IMR-90 (cell line): ENCODE results near the gene GPHA2. TPM values are rescaled to one million over a fixed set of nuclear protein-coding genes. Genes with fewer than 3 reads are reported as not detected.

ENCODE experiments used
- ATAC-seq: fragments of 200-7000 bp; cut with Tn5 transposase; 2 replicates; pipeline ENCODE4 v1.9.1; 2020; ENCODE audit warnings: low read depth, mild to moderate bottlenecking, moderate library complexity
- BruUV-seq: library from RNA; stranded (reverse); fragments of 400-500 nt; replicated peaks from 2 replicates; lab custom pipeline; 2021; lab: Mats Ljungman, UMichigan
- CTCF ChIA-PET: fragments of 300-600 bp; formaldehyde crosslinking; extraction: SDS; loops from one replicate; lab custom pipeline; 2021; ENCODE audit warnings: antibody characterized with exemption; lab: Yijun Ruan, JAX
- POLR2A ChIA-PET: fragments of 300-600 bp; sonication (Branson Sonifier 250); formaldehyde crosslinking; loops from one replicate; lab custom pipeline; 2022; ENCODE audit warnings: antibody characterized with exemption; ENCODE audit not compliant: unreplicated experiment; lab: Charles Lee
- DNase-seq: peaks from one replicate; pipeline ENCODE4 v3.0.0; 2013
- H2AFZ ChIP-seq: replicated peaks from 2 replicates; pipeline ENCODE3; 2013; ENCODE audit warnings: low read length, mild to moderate bottlenecking; ENCODE audit not compliant: poor library complexity
- H2AK5ac ChIP-seq: 2 replicates; pipeline ENCODE4 v1.6.1; 2013; ENCODE audit warnings: low read depth, low read length, inconsistent platforms
- H2AK9ac ChIP-seq: replicated peaks from 2 replicates; pipeline ENCODE3; 2013; ENCODE audit warnings: mild to moderate bottlenecking, low read depth, low read length, moderate library complexity; ENCODE audit not compliant: poor library complexity
- H2BK120ac ChIP-seq: 2 replicates; pipeline ENCODE4 v1.6.1; 2013; ENCODE audit warnings: low read depth, low read length, inconsistent platforms
- H2BK15ac ChIP-seq: 3 replicates; pipeline ENCODE4 v1.6.1; 2013; ENCODE audit warnings: low read depth, low read length, inconsistent platforms
- H2BK20ac ChIP-seq: 2 replicates; pipeline ENCODE4 v1.6.1; 2013; ENCODE audit warnings: low read depth, mild to moderate bottlenecking, inconsistent platforms, low read length, moderate library complexity
- H2BK5ac ChIP-seq: 2 replicates; pipeline ENCODE4 v1.6.1; 2013; ENCODE audit warnings: mild to moderate bottlenecking, low read depth, low read length, inconsistent platforms; ENCODE audit not compliant: poor library complexity, severe bottlenecking
- H3K14ac ChIP-seq: replicated peaks from 2 replicates; pipeline ENCODE4 v1.6.1; 2013; ENCODE audit warnings: low read depth, low read length, inconsistent platforms
- H3K18ac ChIP-seq: 2 replicates; pipeline ENCODE4 v1.6.1; 2013; ENCODE audit warnings: low read depth, low read length, control low read depth
- H3K23ac ChIP-seq: 2 replicates; pipeline ENCODE4 v1.6.1; 2013; ENCODE audit warnings: low read depth, low read length, inconsistent platforms
- H3K27ac ChIP-seq: 2 replicates; pipeline ENCODE4 v1.5.1; 2013; ENCODE audit warnings: mild to moderate bottlenecking, control low read depth, low read length; ENCODE audit not compliant: insufficient read depth
- H3K27me3 ChIP-seq: 2 replicates; pipeline ENCODE4 v1.6.1; 2013; ENCODE audit warnings: low read length; ENCODE audit not compliant: control insufficient read depth, insufficient read depth
- H3K36me3 ChIP-seq: 2 replicates; pipeline ENCODE4 v1.6.1; 2013; ENCODE audit warnings: low read length, mixed read lengths; ENCODE audit not compliant: control insufficient read depth, insufficient read depth
- H3K4ac ChIP-seq: 2 replicates; pipeline ENCODE4 v1.6.1; 2013; ENCODE audit warnings: low read depth, low read length, inconsistent platforms
- H3K4me1 ChIP-seq: 2 replicates; pipeline ENCODE4 v1.6.1; 2013; ENCODE audit warnings: low read length, mixed read lengths; ENCODE audit not compliant: control insufficient read depth, insufficient read depth
- H3K4me2 ChIP-seq: 2 replicates; pipeline ENCODE4 v1.6.1; 2013; ENCODE audit warnings: low read depth, mild to moderate bottlenecking, control low read depth, low read length, moderate library complexity
- H3K4me3 ChIP-seq: 2 replicates; pipeline ENCODE4 v1.5.1; 2013; ENCODE audit warnings: low read depth, mild to moderate bottlenecking, control low read depth, low read length, moderate library complexity; ENCODE audit not compliant: insufficient read depth
- H3K56ac ChIP-seq: 2 replicates; pipeline ENCODE4 v1.6.1; 2013; ENCODE audit warnings: low read length, inconsistent platforms; ENCODE audit not compliant: insufficient read depth; ENCODE audit errors: extremely low read depth
- H3K79me1 ChIP-seq, 2 experiments: 2 replicates each; pipeline ENCODE4 v1.6.1; 2013; ENCODE audit warnings: low read length in 2 of 2, inconsistent platforms in 1 of 2, low read depth in 1 of 2
- H3K9ac ChIP-seq: 2 replicates; pipeline ENCODE4 v1.6.1; 2013; ENCODE audit warnings: low read depth, low read length, control low read depth
- H3K9me1 ChIP-seq: 2 replicates; pipeline ENCODE4 v1.6.1; 2013; ENCODE audit warnings: low read length, inconsistent platforms; ENCODE audit not compliant: insufficient read depth
- H3K9me3 ChIP-seq: 2 replicates; pipeline ENCODE4 v1.6.1; 2013; ENCODE audit warnings: low read length; ENCODE audit not compliant: control insufficient read depth, insufficient read depth
- H4K20me1 ChIP-seq: 2 replicates; pipeline ENCODE4 v1.6.1; 2013; ENCODE audit warnings: low read length, inconsistent platforms; ENCODE audit not compliant: insufficient read depth
- H4K5ac ChIP-seq: 2 replicates; pipeline ENCODE4 v1.6.1; 2013; ENCODE audit warnings: mild to moderate bottlenecking, low read depth, low read length, control low read depth
- H4K8ac ChIP-seq, 2 experiments: 2 replicates each; pipeline ENCODE4 v1.6.1; 2013; ENCODE audit warnings: low read depth in 2 of 2, low read length in 2 of 2, control low read depth in 1 of 2, inconsistent platforms in 1 of 2
- H4K91ac ChIP-seq: 2 replicates; pipeline ENCODE4 v1.6.1; 2013; ENCODE audit warnings: low read depth, low read length, inconsistent platforms; ENCODE audit not compliant: insufficient read depth
- BHLHE40 ChIP-seq: fragments of 150-350 bp; IDR thresholded peaks from 2 replicates; pipeline ENCODE4 v1.6.1; 2016; ENCODE audit warnings: mild to moderate bottlenecking, low read depth, low read length
- CEBPB ChIP-seq: IDR thresholded peaks from 2 replicates; pipeline ENCODE4 v1.6.1; 2012; ENCODE audit warnings: low read depth, low read length, improper control_type of control experiment
- CTCF ChIP-seq: conservative IDR thresholded peaks from 2 replicates; pipeline ENCODE4 v1.5.1; 2012; ENCODE audit warnings: mild to moderate bottlenecking, low read depth, low read length, improper control_type of control experiment
- ELK1 ChIP-seq: fragments of 150-350 bp; IDR thresholded peaks from 2 replicates; pipeline ENCODE4 v1.6.1; 2016; ENCODE audit warnings: low read depth, mild to moderate bottlenecking, low read length, moderate library complexity, borderline replicate concordance
- FOS ChIP-seq: fragments of 150-350 bp; IDR thresholded peaks from 2 replicates; pipeline ENCODE4 v1.6.1; 2016; ENCODE audit warnings: low read depth, low read length
- MXI1 ChIP-seq: IDR thresholded peaks from 2 replicates; pipeline ENCODE4 v1.6.1; 2012; ENCODE audit warnings: low read depth, mild to moderate bottlenecking, low read length, moderate library complexity, borderline replicate concordance
- NFE2L2 ChIP-seq: fragments of 150-350 bp; IDR thresholded peaks from 2 replicates; pipeline ENCODE4 v1.6.1; 2016; ENCODE audit warnings: low read depth, mild to moderate bottlenecking, low read length
- RAD21 ChIP-seq: IDR thresholded peaks from 2 replicates; pipeline ENCODE4 v1.6.1; 2012; ENCODE audit warnings: low read length, improper control_type of control experiment
- RFX5 ChIP-seq: IDR thresholded peaks from 2 replicates; pipeline ENCODE4 v1.8.0; 2012; ENCODE audit warnings: low read depth, mild to moderate bottlenecking, low read length, moderate library complexity
- SMC3 ChIP-seq: fragments of 150-350 bp; IDR thresholded peaks from 2 replicates; pipeline ENCODE4 v1.6.1; 2016; ENCODE audit warnings: low read depth, mild to moderate bottlenecking, antibody characterized with exemption, low read length, moderate library complexity
- USF2 ChIP-seq: fragments of 150-350 bp; IDR thresholded peaks from 2 replicates; pipeline ENCODE4 v1.6.1; 2017; ENCODE audit warnings: mild to moderate bottlenecking, antibody characterized with exemption, low read length, low read depth
- WGBS, 2 experiments: methylation state at CpG; one replicate each; pipeline versions ENCODE4 v1.1.5 to v1.1.7; 2013; ENCODE audit warnings: missing lambda C conversion rate in 2 of 2; ENCODE audit not compliant: insufficient read length in 1 of 2; ENCODE audit errors: extremely low coverage in 2 of 2; 5-methylcytosine and 5-hydroxymethylcytosine counted together
- dilution Hi-C: fragments of 300-500 bp; cut with HindIII; formaldehyde crosslinking; loops from one replicate; pipeline ENCODE4 v1.14.3; 2018; ENCODE audit warnings: low sequenced_read_pairs; ENCODE audit not compliant: unreplicated experiment
- in situ Hi-C: fragments of 300-500 bp; cut with MboI; formaldehyde crosslinking; loops from 3 replicates; pipeline ENCODE4 v1.14.3; 2019; ENCODE audit warnings: low sequenced_read_pairs, inconsistent platforms, mixed read lengths
- intact Hi-C: fragments of 100-400 bp; cut with micrococcal nuclease; formaldehyde crosslinking; loops from 2 replicates; pipeline ENCODE4 v1.10.0; 2022
- polyA plus RNA-seq, 3 experiments: library from polyadenylated mRNA; depleted of rRNA; stranded (reverse); fragments of >200 nt; gene quantifications; 2 replicates each; pipeline ENCODE4 v1.2.3, GENCODE V29; 2012; ENCODE audit warnings: low replicate concordance in 1 of 3
- total RNA-seq: library from RNA; depleted of rRNA; stranded (reverse); fragments of >200 nt; gene quantifications from 2 replicates; pipeline ENCODE4 v1.2.3, GENCODE V29; 2012

Gene GPHA2
- total and polyA plus RNA-seq, 2 of the 4 experiments (the other 2 are of a cell fraction) = not detected

GRCh38 chr11:64967375-64967774, 31.7 kb upstream of the GPHA2 start:
- Histone ChIP-seq H3K36me3 (no peaks in the 10 kb centered on the region), H3K9me3 (no peaks in the 10 kb centered on the region), H4K20me1 (no peaks in the 10 kb centered on the region), H2BK20ac (no peak overlapping the region), H3K56ac (no peak overlapping the region), H4K8ac (no peak overlapping the region), H4K5ac (no peak overlapping the region), H2AK9ac (no peak overlapping the region), H3K4ac (no peak overlapping the region), H3K27me3 (no peaks in the 10 kb centered on the region; the same call in none of the 2 replicates), H3K27ac (no peak overlapping the region), H3K23ac (no peak overlapping the region), H2AFZ (no peak overlapping the region), H3K4me1 (0 out of 2 replicates have a peak, but pooled peaks cover 1% of the 10 kb centered on the region), H3K4me3 (no peak overlapping the region), H2AK5ac (no peak overlapping the region), H4K91ac (no peak overlapping the region), H2BK120ac (no peak overlapping the region), H3K9ac (no peak overlapping the region), H3K9me1 (no peaks in the 10 kb centered on the region; the same call in 1 of the 2 replicates), H3K79me1 (no peaks in the 10 kb centered on the region), H2BK5ac (no peak overlapping the region), H3K4me2 (no peak overlapping the region), H3K14ac (no peak overlapping the region), H3K18ac (no peak overlapping the region), H2BK15ac (no peak overlapping the region)
- TF ChIP-seq BHLHE40 (no peak), CEBPB (no peak), USF2 (no peak), FOS (no peak), ELK1 (no peak), RAD21 (no peak), MXI1 (no peak), CTCF (no peak), RFX5 (no peak), SMC3 (no peak), NFE2L2 (no peak)
- WGBS, 2 experiments = 71% methylated on average over 1 of the region's 3 CpGs; no CpG with 5 or more reads in 1 of the 2 experiments
- no TSS peak for BruUV-seq
- ATAC-seq (no peak), DNase-seq (no peak)
- intact Hi-C loops (no loop called here), dilution Hi-C loops (no loop called here), in situ Hi-C loops (no loop called here)
- ChIA-PET POLR2A (no interaction called here), CTCF (no interaction called here)
